K562 (cell line): ENCODE results near the gene BCORL1. TPM values are rescaled to one million over a fixed set of nuclear protein-coding genes. Genes with fewer than 3 reads are reported as not detected.

Source experiments
- ARID3A ChIP-seq: IDR thresholded peaks from 2 replicates; pipeline ENCODE4 v1.6.1; 2012; ENCODE audit warnings: low read depth, low read length, improper control_type of control experiment, borderline replicate concordance
- ESRRA ChIP-seq: fragments of 450-650 bp; IDR thresholded peaks from 2 replicates; pipeline ENCODE4 v1.6.1; 2014; ENCODE audit warnings: low read depth, mild to moderate bottlenecking, moderate library complexity, borderline replicate concordance
- HMGXB4 ChIP-seq: sonication (generic); formaldehyde crosslinking; IDR thresholded peaks from 2 replicates; pipeline ENCODE4 v1.8.1; 2023; ENCODE audit warnings: mild to moderate bottlenecking, missing genetic modification reagents
- ILF3 ChIP-seq: fragments of 450-650 bp; IDR thresholded peaks from 2 replicates; pipeline ENCODE4 v1.6.1; 2018; ENCODE audit warnings: antibody characterized with exemption, mild to moderate bottlenecking, moderate library complexity, borderline replicate concordance
- MAZ ChIP-seq, 2 experiments: fragments of 450-650 bp in 1 of 2; sonication (generic) in 1 of 2; formaldehyde crosslinking; IDR thresholded peaks in 1 of 2; conservative IDR thresholded peaks in 1 of 2; 2 replicates each; pipeline versions ENCODE4 v1.4.0 to v1.5.0; 2020; ENCODE audit warnings: mild to moderate bottlenecking in 1 of 2, missing genetic modification reagents in 1 of 2
- MGA ChIP-seq: fragments of 450-650 bp; IDR thresholded peaks from 2 replicates; pipeline ENCODE4 v1.6.1; 2016; ENCODE audit warnings: mild to moderate bottlenecking, moderate library complexity
- THAP7 ChIP-seq: fragments of 250-450 bp; sonication (Bioruptor Pico); IDR thresholded peaks from 2 replicates; pipeline ENCODE4 v1.5.0; 2021
- polyA plus RNA-seq, 8 experiments: library from polyadenylated mRNA; depleted of rRNA in 4 of 8; stranded (reverse) in 5 of 8; unstranded in 3 of 8; fragments of >200 nt; fragmentation: Nextera tagmentation in 2 of 8; fragmentation: Illumina TruSeq in 1 of 8; extraction: Ambion mirVana in 2 of 8; extraction: Trizol in 1 of 8; gene quantifications; 2 replicates each; pipeline versions ENCODE4 v1.2.1 to v1.2.3, GENCODE V29; 2011 to 2014; ENCODE audit warnings: inconsistent platforms in 1 of 8, missing spikeins in 1 of 8
- total RNA-seq, 7 experiments: library from RNA; depleted of rRNA in 6 of 7; stranded (reverse); fragments of >200 nt in 6 of 7; fragmentation: Illumina TruSeq in 2 of 7; extraction: Trizol in 2 of 7; gene quantifications; 2 replicates each; pipeline versions ENCODE4 v1.2.1 to v1.2.3, GENCODE V29; 2011 to 2021; ENCODE audit warnings: low replicate concordance in 1 of 7

The BCORL1 gene
- total and polyA plus RNA-seq, 9 of the 15 experiments (the other 6 are each of a cell fraction or from before 2014, with no cell fraction given), result 0.48 to 29.6 (median 2.1) TPM

GRCh38 chrX:130060122-130061069 lies 78.0 kb downstream of the BCORL1 start (continued):
- TF ChIP-seq ARID3A (no peak), MAZ (CRISPR knock-in tag; conservative IDR thresholded peaks at IDR 0.05 in 1 of 2, IDR thresholded peaks at IDR 0.05 in 1 of 2) (peak; percentile 84 to 97; a peak in 3 of 4 replicates), ESRRA (peak; percentile 27; the same call in 1 of the 2 replicates), ILF3 (no peak), THAP7 (CRISPR knock-in tag) (no peak), HMGXB4 (CRISPR knock-in tag) (peak; percentile 91; the same call in 1 of the 2 replicates), MGA (peak; percentile 95)
